ENCODE data around the gene GALNT17.
A peak's percentile ranks its signal among the peaks of the same experiment; 100 is the strongest.

The GALNT17 gene

DNA sequence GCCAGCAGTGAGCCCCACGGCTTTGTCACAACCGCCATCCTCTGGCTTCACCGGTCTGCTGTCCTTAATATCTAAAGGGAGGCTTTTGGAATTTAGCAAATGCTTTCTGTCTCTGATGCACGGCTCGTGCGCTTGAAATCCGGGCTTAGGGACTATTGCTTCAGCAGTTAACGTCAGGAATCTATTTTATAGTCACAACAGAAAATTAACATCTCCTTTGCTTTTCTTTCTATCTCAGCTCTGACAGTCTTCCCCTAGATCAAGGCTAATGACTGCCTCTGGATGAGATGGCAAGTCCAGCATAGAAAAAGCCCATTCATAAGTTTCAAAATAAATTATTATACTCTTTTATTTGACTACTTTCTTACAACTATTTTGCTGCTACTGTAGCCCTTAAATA, 423.8 kb downstream of the GALNT17 start:
- Mint-ChIP-seq H3K4me1 (peaks cover 26% of the 10 kb centered on the region), H3K27me3 (ENCODE audit: low read depth, poor library complexity) (peaks cover 8% of the 10 kb centered on the region), H3K27ac (no peak overlapping the region), H3K36me3 (ENCODE audit: low read depth) (peaks cover 6% of the 10 kb centered on the region), H3K4me3 (no peak overlapping the region), H3K9me3 (peaks cover 24% of the 10 kb centered on the region)
- TF ChIP-seq, protein P1, sequence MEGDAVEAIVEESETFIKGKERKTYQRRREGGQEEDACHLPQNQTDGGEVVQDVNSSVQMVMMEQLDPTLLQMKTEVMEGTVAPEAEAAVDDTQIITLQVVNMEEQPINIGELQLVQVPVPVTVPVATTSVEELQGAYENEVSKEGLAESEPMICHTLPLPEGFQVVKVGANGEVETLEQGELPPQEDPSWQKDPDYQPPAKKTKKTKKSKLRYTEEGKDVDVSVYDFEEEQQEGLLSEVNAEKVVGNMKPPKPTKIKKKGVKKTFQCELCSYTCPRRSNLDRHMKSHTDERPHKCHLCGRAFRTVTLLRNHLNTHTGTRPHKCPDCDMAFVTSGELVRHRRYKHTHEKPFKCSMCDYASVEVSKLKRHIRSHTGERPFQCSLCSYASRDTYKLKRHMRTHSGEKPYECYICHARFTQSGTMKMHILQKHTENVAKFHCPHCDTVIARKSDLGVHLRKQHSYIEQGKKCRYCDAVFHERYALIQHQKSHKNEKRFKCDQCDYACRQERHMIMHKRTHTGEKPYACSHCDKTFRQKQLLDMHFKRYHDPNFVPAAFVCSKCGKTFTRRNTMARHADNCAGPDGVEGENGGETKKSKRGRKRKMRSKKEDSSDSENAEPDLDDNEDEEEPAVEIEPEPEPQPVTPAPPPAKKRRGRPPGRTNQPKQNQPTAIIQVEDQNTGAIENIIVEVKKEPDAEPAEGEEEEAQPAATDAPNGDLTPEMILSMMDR (IDR thresholded peaks at IDR 0.05), result no peak
- DNase-seq, result no peak

DNA sequence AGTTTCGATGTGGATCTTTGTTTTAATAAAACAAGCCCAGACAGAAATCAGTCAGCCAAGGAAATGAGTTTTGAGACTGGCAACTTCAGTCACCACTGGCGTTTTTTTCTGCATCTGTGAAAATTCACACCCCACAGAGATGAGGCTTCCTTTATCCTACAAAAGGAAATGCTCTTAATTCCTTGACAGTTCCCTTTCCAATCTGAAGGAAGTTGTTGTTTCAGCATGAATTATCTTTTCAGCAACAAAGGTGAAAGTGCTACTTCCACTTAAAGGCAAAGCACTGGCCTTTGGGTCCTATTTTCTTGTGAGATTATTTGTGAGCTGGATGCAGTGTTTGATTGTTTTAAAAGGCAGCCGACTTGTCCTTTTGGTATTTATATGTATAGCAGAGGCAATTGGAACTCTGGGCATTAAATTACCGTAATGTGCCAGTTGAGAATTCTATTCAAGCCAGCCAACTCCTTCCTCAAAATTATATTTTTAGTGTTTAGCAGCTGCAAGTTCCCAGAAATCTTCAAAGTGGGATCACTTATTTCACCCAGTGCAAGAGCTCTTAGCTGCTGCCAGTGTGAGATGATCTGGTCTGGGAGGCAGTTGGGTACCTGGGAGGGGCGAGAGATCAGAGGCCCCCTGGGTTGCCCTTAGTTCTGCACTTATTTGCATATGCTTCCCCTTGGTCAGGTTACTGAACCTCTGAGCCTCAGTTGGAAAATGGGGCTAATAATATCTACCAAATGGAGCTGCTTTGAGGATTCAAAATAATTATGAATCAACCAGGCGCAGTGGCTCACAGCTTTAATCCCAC, 427.1 kb downstream of the GALNT17 start:
- H3K4me1 Mint-ChIP-seq, result peaks cover 35% of the 10 kb centered on the region
- no peak for DNase-seq
- H3K36me3 Mint-ChIP-seq (ENCODE audit: low read depth), result no peaks in the 10 kb centered on the region
- no peak overlapping the region for H3K4me3 Mint-ChIP-seq
- TF ChIP-seq, protein P1 (IDR thresholded peaks at IDR 0.05), result no peak
- H3K9me3 Mint-ChIP-seq, result peaks cover 15% of the 10 kb centered on the region
- H3K27ac Mint-ChIP-seq, result no peak overlapping the region
- peaks cover under 1% of the 10 kb centered on the region for H3K27me3 Mint-ChIP-seq (ENCODE audit: low read depth, poor library complexity)

DNA sequence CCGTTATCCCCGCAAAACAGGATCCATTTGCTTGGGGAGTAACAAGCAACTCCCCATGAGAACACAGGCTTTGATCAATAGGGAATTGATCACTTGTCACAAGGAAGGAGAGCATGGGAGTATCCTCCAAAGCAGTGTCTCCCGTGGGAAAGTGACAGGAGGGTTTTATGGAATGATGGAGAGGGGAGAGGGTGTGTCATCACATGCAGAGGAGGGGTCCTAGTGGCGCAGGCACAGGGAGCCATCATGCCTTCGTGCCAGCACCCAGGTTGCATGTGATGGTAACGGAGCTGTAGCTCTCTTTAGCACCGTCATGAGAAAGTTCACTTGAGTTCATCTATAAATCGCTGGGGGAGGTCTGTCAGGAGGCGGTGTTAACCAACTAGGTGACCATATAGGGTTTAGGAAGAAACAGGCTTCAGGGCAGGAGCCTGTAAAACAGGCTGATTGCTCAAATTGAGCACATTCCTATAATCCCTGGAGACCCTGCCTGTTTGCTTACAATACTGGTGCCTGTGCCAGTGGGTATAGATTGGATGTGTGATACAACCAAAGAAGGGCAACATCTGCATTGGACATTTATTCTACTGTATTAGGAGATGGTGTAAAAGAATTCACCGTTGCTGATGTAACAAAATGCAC, 428.5 kb downstream of the GALNT17 start:
- peaks cover 35% of the 10 kb centered on the region for H3K4me1 Mint-ChIP-seq
- H3K27me3 Mint-ChIP-seq (ENCODE audit: low read depth, poor library complexity), result no peaks in the 10 kb centered on the region
- H3K36me3 Mint-ChIP-seq (ENCODE audit: low read depth), result no peaks in the 10 kb centered on the region
- no peak overlapping the region for H3K27ac Mint-ChIP-seq
- H3K9me3 Mint-ChIP-seq, result peaks cover 5% of the 10 kb centered on the region
- H3K4me3 Mint-ChIP-seq, result no peak overlapping the region
- TF ChIP-seq, protein P1 (IDR thresholded peaks at IDR 0.05), result no peak
- peak; percentile 11 for DNase-seq

DNA sequence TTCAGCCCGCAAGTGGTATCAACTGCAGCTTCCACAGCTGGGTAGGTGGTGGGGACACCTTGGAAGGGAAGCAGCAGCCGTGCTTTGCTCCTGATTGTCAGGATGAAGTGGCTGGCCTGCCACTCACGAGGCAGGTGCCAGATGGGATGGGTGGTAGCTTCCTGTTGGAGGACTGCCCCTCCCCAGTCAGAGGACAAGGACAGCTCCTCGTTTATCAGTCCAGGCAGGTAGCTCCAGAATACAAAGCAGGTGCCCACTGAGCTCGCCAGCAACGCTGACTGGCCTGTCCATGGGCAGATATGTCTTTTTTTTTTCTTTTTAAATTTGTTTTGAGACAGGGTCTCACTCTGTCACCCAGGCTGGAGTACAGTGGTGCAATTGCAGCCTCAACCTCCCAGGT, 431.3 kb downstream of the GALNT17 start:
- H3K36me3 Mint-ChIP-seq (ENCODE audit: low read depth), result no peaks in the 10 kb centered on the region
- peaks cover 32% of the 10 kb centered on the region for H3K4me1 Mint-ChIP-seq
- no peak for DNase-seq
- no peak overlapping the region for H3K4me3 Mint-ChIP-seq
- no peak overlapping the region for H3K27ac Mint-ChIP-seq
- peaks cover 4% of the 10 kb centered on the region for H3K27me3 Mint-ChIP-seq (ENCODE audit: low read depth, poor library complexity)
- peaks cover 5% of the 10 kb centered on the region for H3K9me3 Mint-ChIP-seq
- TF ChIP-seq, protein P1 (IDR thresholded peaks at IDR 0.05), result no peak

DNA sequence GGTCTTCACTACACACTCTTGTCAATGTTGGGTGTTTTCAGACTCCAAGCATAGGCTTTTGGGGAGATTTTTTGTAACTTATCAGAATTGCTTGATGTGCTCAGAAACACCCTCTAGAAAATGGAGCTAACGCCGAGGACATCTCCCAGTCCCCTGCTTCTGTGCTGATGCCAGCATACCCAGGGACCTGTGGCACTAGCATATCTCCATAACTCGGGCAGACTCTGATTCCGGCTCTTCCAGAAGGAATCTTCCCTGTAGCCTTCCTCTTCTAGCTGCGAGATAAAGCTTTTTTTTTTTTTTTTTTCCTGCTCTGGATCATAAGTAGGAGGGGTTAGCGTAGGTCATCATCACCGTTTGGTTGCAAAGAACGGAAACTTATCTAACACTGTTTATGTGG, 434.4 kb downstream of the GALNT17 start:
- no peak for DNase-seq
- Mint-ChIP-seq H3K9me3 (peaks cover 8% of the 10 kb centered on the region), H3K4me1 (peaks cover 10% of the 10 kb centered on the region), H3K27me3 (ENCODE audit: low read depth, poor library complexity) (peaks cover 4% of the 10 kb centered on the region), H3K4me3 (no peak overlapping the region), H3K27ac (no peak overlapping the region), H3K36me3 (ENCODE audit: low read depth) (no peaks in the 10 kb centered on the region)
- TF ChIP-seq, protein P1 (IDR thresholded peaks at IDR 0.05), result no peak
